Measurements from ENCODE around the gene ARL4C.

Gene ARL4C

GRCh38 chr2:234447189-234447588 is 49.7 kb downstream of the ARL4C start:
- no peak for DNase-seq (ENCODE audit: low read depth)

DNA sequence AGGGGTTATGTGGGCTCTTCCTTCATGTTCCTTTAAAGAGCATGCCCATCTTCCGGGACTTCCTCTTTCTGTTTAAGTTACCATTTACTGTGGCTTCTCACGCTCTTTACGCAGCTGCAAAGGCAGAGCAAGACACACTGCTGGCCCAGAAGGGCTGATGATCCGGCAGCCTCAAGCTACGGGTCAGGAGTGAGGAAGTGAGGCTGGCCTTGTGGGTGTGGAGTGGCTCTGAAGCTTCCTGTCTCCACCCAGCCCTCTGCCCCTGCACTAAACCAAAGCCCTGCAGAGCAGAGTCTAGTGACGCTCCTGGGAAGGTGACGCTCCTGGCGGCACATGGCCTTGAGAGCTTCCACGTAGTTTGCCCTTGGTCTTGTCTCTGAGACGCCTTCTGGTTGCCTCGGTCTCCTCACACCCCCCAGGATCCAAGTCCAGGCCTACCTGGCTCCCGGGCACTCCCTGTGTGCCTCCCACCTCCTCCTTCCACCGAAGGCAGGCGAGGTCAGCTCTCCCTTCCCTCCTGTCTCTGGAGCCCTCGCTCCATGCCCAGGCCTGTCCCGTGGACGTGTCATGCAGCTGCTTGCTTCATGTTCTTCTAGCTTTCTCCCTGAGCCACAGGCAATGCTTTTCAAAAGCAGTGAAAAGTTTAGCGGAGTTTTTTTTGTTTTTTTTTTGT is 50.3 kb downstream of the ARL4C start:
- DNase-seq (ENCODE audit: low read depth), result peak; percentile 51

DNA sequence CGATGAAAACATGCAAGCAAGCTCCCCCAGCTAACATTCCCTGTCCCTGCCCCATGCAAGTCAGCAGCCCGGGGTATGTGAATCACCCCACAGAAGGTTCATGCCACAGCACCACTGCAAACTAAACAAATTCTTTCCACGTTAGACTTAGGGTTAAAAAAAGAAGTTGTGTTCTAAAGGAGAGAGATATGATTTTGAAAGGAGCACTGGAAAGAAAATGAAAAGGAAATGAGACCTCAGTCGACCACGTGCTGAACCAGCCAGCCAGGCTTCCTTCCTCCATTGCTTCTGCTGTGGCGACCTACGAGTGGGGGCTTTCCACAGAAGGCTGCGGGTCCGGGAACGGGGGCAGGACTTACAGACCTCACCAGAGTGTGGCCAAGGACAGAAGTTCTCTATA is 52.0 kb downstream of the ARL4C start:
- peak; percentile 47 for DNase-seq (ENCODE audit: low read depth)

GRCh38 chr2:234444242-234444730 is 52.6 kb downstream of the ARL4C start:
- DNase-seq (ENCODE audit: low read depth), result no peak

Measured in stimulated activated CD4-positive, alpha-beta T cell treated with anti-CD3 and anti-CD28 coated beads, Interleukin-2, amount 100 ng/mL, for 4 hours (primary cell).